Measurements from ENCODE around the gene BRS3. TPM values are rescaled to one million over a fixed set of nuclear protein-coding genes. Genes with fewer than 3 reads are reported as not detected.
A peak's percentile ranks its signal among the peaks of the same experiment; 100 is the strongest.

BRS3 gene
- total RNA-seq, 4 donors from 2014 or later: not detected

DNA sequence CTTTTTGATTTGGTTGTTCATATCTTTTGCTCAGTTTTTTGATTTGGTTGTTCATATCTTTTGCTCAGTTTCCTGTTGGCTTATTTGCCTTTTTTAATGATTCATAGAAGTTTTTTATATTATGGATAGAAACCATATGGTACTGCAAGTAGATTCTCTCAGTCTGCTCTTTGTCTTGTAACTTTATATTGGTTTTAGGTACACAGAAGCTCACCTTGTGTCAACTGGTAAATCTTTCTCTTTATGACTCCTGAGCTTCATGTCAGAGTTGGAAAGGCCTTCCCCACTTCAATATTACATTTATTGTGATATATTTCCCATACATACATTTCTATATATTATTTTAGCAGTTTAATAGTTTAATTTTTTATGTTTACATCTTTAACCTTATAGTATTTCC lies 36.0 kb downstream of the BRS3 start:
- DNase-seq (ENCODE audit: extremely low spot score): no peak
- Histone ChIP-seq H3K27ac (replicated peaks in 1 of 4) (no peak overlapping the region), H3K36me3 (no peaks in the 10 kb centered on the region), H3K9me3 (no peaks in the 10 kb centered on the region), H3K4me3 (no peak overlapping the region), H3K4me1 (peaks cover 15 to 19% (median 17%) of the 10 kb centered on the region in 4 donors), H3K27me3 (no peaks in the 10 kb centered on the region)
- TF ChIP-seq POLR2AphosphoS5 (IDR thresholded peaks at IDR 0.05) (no peak), POLR2A (IDR thresholded peaks at IDR 0.05; ENCODE audit: low read depth) (no peak), EP300 (IDR thresholded peaks at IDR 0.05) (no peak)
- TF ChIP-seq, protein P1, sequence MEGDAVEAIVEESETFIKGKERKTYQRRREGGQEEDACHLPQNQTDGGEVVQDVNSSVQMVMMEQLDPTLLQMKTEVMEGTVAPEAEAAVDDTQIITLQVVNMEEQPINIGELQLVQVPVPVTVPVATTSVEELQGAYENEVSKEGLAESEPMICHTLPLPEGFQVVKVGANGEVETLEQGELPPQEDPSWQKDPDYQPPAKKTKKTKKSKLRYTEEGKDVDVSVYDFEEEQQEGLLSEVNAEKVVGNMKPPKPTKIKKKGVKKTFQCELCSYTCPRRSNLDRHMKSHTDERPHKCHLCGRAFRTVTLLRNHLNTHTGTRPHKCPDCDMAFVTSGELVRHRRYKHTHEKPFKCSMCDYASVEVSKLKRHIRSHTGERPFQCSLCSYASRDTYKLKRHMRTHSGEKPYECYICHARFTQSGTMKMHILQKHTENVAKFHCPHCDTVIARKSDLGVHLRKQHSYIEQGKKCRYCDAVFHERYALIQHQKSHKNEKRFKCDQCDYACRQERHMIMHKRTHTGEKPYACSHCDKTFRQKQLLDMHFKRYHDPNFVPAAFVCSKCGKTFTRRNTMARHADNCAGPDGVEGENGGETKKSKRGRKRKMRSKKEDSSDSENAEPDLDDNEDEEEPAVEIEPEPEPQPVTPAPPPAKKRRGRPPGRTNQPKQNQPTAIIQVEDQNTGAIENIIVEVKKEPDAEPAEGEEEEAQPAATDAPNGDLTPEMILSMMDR (IDR thresholded peaks at IDR 0.05): no peak
- intact Hi-C loops (cut with DNase I): no loop called here

DNA sequence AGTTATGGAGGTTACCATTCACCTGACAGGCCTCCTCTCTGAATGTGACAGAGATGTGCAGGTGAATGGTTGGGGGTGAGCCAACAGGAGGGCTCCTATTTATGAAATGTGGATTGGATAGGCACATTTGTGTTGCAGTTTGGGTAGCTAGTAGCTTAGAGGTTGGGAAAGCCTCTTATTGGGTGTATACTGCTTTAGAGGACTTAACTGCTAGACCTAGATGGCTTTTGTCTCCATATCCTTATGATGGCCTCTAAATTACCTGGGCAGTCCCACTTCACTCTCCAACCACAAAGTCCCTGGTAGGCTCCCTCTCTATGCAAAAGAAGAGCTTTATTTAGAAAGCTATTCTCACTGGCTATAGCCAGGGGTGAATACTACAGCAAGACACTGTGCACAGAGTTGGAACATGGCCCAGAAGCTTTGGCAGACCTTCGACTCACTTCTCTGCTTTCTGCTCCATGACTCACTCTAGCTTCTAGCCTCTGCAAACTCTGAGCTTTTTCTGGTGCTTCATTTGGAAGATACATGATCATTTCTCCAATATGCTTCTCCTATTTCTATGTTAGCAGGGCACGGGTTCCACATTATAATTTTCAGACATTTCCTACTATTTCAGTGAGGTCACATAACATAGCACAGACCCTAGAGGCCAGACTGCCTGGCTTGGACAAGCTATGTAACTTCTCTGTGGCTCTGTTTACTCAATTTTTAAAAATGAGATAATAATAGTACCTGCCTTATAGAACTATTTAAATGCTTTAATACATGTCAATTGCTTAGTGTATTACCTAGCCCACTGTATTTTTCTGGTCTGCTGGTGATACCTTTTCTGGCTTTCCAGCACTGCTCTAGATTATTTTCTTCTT lies 38.2 kb downstream of the BRS3 start:
- H3K4me3 ChIP-seq: no peak overlapping the region
- no peaks in the 10 kb centered on the region for H3K9me3 ChIP-seq
- H3K27me3 ChIP-seq: no peaks in the 10 kb centered on the region
- TF ChIP-seq, protein P1 (IDR thresholded peaks at IDR 0.05): no peak
- peak; percentile 29 to 43 for TF ChIP-seq POLR2AphosphoS5 (IDR thresholded peaks at IDR 0.05)
- H3K4me1 ChIP-seq: peaks cover 15 to 19% (median 17%) of the 10 kb centered on the region in 4 donors
- 19% methylated on average over 2 of the region's 2 CpGs for WGBS
- no peak for DNase-seq (ENCODE audit: extremely low spot score)
- H3K27ac ChIP-seq (replicated peaks in 1 of 4): peak overlapping the region; percentile 45 to 72 (median 59)
- no peaks in the 10 kb centered on the region for H3K36me3 ChIP-seq
- intact Hi-C loops (cut with DNase I): loop anchor here (2.0 kb wide), 1 partner anchor 49 kb away; no protein-coding TSS in a partner anchor

DNA sequence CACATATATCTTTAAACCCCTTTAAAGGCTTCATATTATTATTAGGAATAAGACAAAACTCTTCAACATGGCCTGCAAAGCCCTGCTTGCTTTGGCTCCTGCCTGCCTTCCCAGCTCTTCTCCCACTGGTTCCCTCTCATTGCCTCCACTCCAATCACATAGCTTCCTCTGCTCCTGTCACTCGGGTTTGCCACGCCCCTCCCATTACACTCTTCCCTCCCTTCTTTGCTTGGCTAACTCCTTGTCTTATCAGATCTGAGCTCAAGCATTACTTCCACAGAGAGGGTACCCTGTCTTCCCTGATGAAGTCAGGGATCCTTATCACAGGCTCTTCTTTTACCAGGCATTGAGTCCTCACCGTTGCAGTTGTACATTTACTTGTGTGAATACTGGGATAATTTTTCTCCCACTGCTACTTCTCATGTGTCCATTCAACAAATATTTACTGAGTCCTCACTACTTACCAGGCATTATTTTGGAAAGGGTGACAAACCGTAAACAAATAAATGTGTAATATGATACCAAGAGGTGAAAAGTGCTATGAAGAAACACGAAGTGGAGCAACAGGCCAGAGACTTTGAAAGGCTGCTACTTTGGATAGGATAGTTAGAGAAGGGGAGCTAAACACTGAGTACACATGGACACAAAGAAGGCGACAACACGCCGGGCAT lies 41.0 kb downstream of the BRS3 start:
- Histone ChIP-seq H3K9me3 (no peaks in the 10 kb centered on the region), H3K27ac (replicated peaks in 1 of 4) (no peak overlapping the region), H3K27me3 (no peaks in the 10 kb centered on the region), H3K36me3 (no peaks in the 10 kb centered on the region), H3K4me1 (peaks cover 15 to 19% (median 17%) of the 10 kb centered on the region in 4 donors), H3K4me3 (no peak overlapping the region)
- intact Hi-C loops (cut with DNase I): no loop called here
- TF ChIP-seq POLR2A (IDR thresholded peaks at IDR 0.05; ENCODE audit: low read depth) (no peak), POLR2AphosphoS5 (IDR thresholded peaks at IDR 0.05) (no peak), EP300 (IDR thresholded peaks at IDR 0.05) (no peak)
- TF ChIP-seq, protein P1 (IDR thresholded peaks at IDR 0.05): no peak
- no peak for DNase-seq (ENCODE audit: extremely low spot score)
- WGBS: 74% methylated on average over 8 of the region's 8 CpGs

DNA sequence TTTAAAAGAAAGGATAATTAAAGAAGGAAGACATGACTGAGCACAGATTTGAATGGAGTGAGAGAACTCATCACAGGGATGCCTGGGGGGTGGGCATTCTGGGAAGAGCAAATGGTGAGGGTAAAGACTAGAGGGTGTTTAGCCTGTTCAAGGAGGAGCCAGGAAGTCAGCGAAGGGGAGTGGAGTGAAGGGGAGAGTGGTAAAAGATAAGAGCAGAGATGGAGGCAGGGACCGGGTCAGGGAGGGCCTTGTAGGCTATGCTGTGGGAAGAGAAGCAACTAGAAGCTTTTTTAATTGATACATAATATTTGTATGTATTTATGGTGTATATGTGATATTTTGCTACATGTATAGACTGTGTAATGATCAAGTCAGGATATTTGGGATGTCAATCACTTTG lies 42.0 kb downstream of the BRS3 start:
- no peaks in the 10 kb centered on the region for H3K27me3 ChIP-seq
- WGBS: 66% methylated on average over 2 of the region's 2 CpGs
- H3K9me3 ChIP-seq: no peaks in the 10 kb centered on the region
- no peaks in the 10 kb centered on the region for H3K36me3 ChIP-seq
- intact Hi-C loops (cut with DNase I): no loop called here
- TF ChIP-seq EP300 (IDR thresholded peaks at IDR 0.05): no peak
- TF ChIP-seq POLR2AphosphoS5 (IDR thresholded peaks at IDR 0.05): no peak
- TF ChIP-seq POLR2A (IDR thresholded peaks at IDR 0.05; ENCODE audit: low read depth): no peak
- TF ChIP-seq, protein P1 (IDR thresholded peaks at IDR 0.05): no peak
- no peak overlapping the region for H3K27ac ChIP-seq (replicated peaks in 1 of 4)
- H3K4me1 ChIP-seq: peaks cover 15 to 19% (median 17%) of the 10 kb centered on the region in 4 donors
- DNase-seq (ENCODE audit: extremely low spot score): no peak
- no peak overlapping the region for H3K4me3 ChIP-seq

Data from esophagus muscularis mucosa (tissue), 4 donors.